HG02759 (cell line): ENCODE results near the gene CEP250.

Experiments
- ATAC-seq: cut with Tn5 transposase; IDR thresholded peaks from one replicate; pipeline ENCODE4 v1.9.1; 2021; ENCODE audit warnings: mild to moderate bottlenecking, moderate library complexity; ENCODE audit not compliant: unreplicated experiment

Gene CEP250

DNA sequence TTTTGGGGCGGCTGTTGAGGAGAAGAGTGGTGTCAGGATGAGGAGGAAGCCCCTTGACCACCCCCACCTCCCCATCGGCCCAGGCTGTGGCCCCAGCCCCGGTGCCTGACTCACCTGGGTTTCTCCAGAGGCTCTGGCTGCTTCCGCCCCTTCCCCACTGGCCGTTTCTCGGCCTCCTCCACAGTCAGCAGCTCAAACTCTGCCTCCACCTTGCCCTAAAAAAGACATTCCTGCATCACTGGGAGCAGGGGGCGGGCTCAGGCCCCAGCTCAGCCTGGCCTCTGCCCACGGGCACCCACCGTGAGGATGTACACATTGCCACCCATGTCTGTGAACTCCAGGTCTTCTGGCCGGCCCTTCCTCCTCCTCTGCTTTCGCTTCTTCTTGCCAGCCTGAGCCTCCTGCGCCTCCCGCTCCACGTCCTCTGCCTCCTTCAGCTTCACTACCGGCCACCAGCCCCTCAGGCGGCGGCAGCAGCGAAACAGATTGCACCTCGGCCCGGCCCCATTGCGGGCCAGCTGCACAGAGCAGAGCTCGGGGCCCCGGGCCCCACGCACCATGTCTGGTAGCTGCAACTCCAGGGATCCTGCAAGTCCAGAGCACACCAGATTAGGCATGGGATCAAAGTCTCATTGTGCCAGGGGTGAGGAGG lies 103.8 kb downstream of the CEP250 start:
- ATAC-seq = no peak

DNA sequence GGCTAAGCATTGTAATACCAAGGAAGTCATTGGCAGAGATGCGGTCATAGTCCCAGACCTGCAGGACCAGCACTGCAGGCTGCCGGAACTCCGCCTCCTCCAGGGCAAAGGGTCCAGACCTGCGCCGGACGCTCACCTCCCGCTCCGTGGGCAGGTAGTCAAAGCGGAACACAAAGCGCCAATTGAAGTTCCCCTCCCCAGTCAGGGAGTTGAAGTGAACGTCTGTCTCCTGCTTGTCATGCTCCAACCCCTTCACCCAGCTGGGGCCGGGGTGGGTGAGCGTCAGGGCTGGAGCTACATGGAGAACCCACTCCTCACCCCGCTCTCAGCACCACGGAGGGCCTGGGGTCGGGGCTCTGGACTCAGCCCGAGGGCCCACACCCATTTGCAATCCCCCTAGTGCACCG lies 104.7 kb downstream of the CEP250 start:
- ATAC-seq = no peak

DNA sequence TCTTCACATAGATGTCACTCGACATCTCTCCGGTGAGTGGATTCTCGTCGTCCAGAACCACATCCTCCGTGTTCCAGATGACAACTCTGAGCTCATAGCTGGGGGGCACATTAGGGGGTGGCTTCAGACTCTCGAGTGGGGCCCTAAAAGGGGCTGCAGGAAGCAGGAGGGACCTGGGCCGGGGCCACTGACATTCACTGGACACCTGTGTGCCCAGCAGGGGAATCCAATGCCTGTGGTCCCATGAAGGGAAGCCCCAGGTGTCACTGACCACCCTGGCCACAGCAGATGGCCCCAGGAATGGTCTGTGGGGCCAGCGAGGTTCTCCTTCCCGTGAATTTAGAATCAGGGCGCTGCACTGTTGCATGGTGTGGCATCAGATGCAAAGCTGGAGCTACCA lies 105.1 kb downstream of the CEP250 start:
- no peak for ATAC-seq

DNA sequence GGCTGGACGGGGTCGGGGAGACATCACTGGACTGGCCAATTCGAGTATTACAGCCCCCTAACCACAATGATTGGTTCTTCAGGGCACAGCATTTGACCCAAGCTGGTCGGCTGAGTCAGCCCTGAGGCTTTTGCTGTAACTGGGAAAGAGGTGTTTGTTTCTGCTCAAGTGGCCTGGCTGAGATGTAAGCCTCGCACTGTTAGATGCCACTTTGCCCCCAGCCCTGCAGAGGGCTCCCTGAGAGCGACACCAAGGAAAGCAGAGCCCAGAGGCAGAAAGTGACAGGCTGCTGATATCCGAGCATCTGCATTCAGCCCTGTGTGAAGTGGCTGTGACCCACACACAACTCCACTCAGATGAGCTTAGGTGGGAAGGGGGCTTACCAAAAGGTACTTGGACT lies 105.9 kb downstream of the CEP250 start:
- ATAC-seq = no peak

DNA sequence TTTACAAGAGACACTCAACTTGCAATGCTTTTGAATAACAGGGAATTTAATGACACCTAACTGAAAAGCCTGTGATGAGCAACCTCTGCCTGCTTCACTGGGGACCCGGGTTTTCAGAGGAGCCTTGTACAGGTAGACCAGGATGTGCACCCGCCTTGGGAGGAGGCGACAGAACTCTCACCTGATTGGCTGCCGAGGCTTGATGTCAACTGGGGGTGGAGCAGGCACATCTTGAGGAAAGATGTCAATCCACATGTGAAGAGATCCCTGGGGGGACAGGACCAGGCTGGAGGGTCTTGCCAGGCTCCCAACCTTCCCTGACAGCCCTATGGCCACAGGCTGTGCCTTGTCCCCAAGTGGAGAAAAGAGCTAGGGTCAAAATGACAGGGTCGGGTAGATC lies 106.3 kb downstream of the CEP250 start:
- no peak for ATAC-seq

DNA sequence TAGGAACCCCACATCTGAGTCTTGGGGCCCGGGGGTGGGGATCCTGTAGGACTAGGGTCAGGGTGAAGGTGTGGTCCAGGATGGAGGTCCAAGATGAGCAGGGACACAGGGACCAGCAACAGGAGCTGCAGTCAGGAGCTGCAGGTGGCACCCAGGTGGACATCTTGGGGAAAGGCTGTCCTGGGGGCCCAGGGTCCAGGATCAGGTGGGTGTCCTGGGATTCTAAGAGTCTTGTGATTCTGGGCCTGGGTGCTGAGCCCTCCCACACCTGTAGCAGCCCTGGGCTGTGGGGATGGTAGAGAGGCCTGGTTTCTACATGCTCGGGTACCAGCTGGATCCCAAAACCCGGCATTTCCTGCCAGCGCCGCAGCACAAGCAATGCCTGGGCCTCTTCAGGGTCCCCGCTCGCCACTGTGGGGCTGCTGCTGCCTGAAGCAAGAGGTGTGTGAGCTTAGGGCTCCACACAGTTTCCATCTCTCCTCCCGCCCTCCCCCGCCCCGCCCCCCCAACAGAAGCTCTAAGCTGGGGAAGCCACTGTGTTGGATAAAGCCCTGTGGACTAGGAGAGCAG lies 107.2 kb downstream of the CEP250 start:
- no peak for ATAC-seq

DNA sequence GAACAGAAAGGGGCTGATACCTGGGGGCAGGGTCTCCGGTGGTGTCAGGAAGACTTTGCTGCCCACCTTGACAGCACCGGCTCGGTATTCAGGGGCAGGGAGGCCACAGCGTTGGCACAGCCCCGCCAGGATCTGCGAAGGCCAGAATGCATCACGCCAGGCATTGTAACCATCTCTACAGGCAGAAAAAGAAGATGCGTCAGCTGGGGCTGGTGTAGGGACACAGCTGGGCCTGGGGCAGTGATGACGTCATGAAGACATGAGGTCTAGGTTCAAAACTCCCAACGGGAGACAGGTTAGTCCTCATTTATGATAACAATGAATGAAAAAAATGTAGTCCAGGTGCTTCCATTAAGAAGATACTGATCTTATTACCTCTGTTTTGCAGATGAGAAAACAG lies 108.4 kb downstream of the CEP250 start:
- no peak for ATAC-seq

DNA sequence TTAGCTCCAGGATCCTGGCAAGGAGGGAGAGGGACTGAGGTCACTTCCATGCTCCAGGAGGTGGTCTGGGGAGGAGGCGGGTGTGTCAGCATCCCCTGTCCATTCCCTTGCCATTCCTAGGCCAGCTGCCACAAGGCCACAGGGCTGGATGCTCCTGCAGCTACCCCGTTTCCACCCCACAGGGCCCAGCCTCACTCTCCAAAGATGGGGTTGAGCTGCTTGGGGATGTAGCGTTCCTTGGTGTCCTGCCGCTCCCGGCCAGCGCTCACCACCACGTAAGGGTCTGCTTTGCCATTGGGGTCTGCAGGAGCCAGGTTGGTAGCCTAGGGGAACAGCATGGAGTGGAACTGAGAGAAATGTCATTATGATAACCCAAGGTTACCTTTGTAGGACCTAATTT lies 109.5 kb downstream of the CEP250 start:
- no peak for ATAC-seq

DNA sequence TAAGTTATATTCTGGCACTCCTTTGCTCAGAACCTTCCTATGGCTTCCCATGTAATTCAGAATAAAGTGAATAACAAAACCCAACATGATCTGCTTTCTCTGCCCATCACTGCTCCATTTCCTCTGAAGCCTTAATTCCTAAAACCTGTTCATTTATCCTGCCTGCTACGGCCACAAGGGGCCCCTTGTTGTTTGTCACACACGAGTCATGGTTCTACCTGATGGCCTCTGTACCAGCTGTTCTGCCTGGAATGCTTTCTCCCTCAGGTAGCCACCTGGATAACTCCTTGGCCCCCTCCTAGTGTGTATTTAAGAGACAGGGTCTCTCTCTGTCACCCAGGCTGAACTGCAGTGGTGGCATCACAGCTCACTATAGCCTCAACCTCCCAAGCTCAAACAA lies 113.2 kb downstream of the CEP250 start:
- no peak for ATAC-seq
